ENCODE results near the gene DSCAML1. TPM values are rescaled to one million over a fixed set of nuclear protein-coding genes. Genes with fewer than 3 reads are reported as not detected.

The DSCAML1 gene
- total RNA-seq, 2 experiments from 2014 or later: not detected

GRCh38 chr11:117421476-117421875 is 375.5 kb downstream of the DSCAML1 start:
- no TSS peak for BruUV-seq (replicated peaks)
- CTCF ChIA-PET (ENCODE audit: unreplicated experiment): no interaction called here
- no peak for DNase-seq (ENCODE audit: low spot score)
- Histone ChIP-seq H3K4me2 (ENCODE audit: low read length) (no peak overlapping the region), H3K9me2 (ENCODE audit: insufficient read depth, low read length) (no peaks in the 10 kb centered on the region), H2AFZ (ENCODE audit: low read length) (no peak overlapping the region), H3K4me1 (ENCODE audit: insufficient read depth, low read length, poor library complexity, severe bottlenecking) (no peaks in the 10 kb centered on the region), H4K20me1 (ENCODE audit: insufficient read depth, low read length) (no peaks in the 10 kb centered on the region), H3K36me3 (ENCODE audit: insufficient read depth, low read length) (no peaks in the 10 kb centered on the region), H3K4me3 (ENCODE audit: low read depth, low read length, poor library complexity, severe bottlenecking) (no peak overlapping the region), H3K79me2 (ENCODE audit: insufficient read depth, low read depth, low read length) (no peaks in the 10 kb centered on the region), H3K9me3 (ENCODE audit: low read length) (no peaks in the 10 kb centered on the region), H3K27ac (ENCODE audit: low read depth, low read length, poor library complexity, severe bottlenecking) (no peak overlapping the region)
- intact Hi-C loops (cut with micrococcal nuclease; ENCODE audit: unreplicated experiment): no loop called here
- no peak for TF ChIP-seq CTCF (conservative IDR thresholded peaks at IDR 0.05; ENCODE audit: low read length)
- no peak for TF ChIP-seq EZH2phosphoT487 (IDR thresholded peaks at IDR 0.05; ENCODE audit: borderline replicate concordance, low read depth, low read length)
- POLR2A ChIA-PET: interaction anchor here (0.6 kb wide), 1 partner anchor 79 kb away, joined by 4 read pairs; no protein-coding TSS in a partner anchor

GRCh38 chr11:117421041-117421440 is 376.0 kb downstream of the DSCAML1 start:
- Histone ChIP-seq H3K36me3 (ENCODE audit: insufficient read depth, low read length) (no peaks in the 10 kb centered on the region), H3K79me2 (ENCODE audit: insufficient read depth, low read depth, low read length) (no peaks in the 10 kb centered on the region), H3K4me1 (ENCODE audit: insufficient read depth, low read length, poor library complexity, severe bottlenecking) (no peaks in the 10 kb centered on the region), H2AFZ (ENCODE audit: low read length) (no peak overlapping the region), H3K4me3 (ENCODE audit: low read depth, low read length, poor library complexity, severe bottlenecking) (no peak overlapping the region), H3K27ac (ENCODE audit: low read depth, low read length, poor library complexity, severe bottlenecking) (no peak overlapping the region), H3K9me3 (ENCODE audit: low read length) (no peaks in the 10 kb centered on the region), H3K4me2 (ENCODE audit: low read length) (no peak overlapping the region), H4K20me1 (ENCODE audit: insufficient read depth, low read length) (no peaks in the 10 kb centered on the region), H3K9me2 (ENCODE audit: insufficient read depth, low read length) (no peaks in the 10 kb centered on the region)
- no peak for DNase-seq (ENCODE audit: low spot score)
- TF ChIP-seq CTCF (conservative IDR thresholded peaks at IDR 0.05; ENCODE audit: low read length): no peak
- no peak for TF ChIP-seq EZH2phosphoT487 (IDR thresholded peaks at IDR 0.05; ENCODE audit: borderline replicate concordance, low read depth, low read length)
- ChIA-PET CTCF (ENCODE audit: unreplicated experiment) (no interaction called here), POLR2A (interaction anchor here (0.6 kb wide), 1 partner anchor 78 kb away, joined by 4 read pairs; no protein-coding TSS in a partner anchor)
- intact Hi-C loops (cut with micrococcal nuclease; ENCODE audit: unreplicated experiment): no loop called here
- no TSS peak for BruUV-seq (replicated peaks)

GRCh38 chr11:117420598-117420997 is 376.4 kb downstream of the DSCAML1 start:
- Histone ChIP-seq H3K4me1 (ENCODE audit: insufficient read depth, low read length, poor library complexity, severe bottlenecking) (no peaks in the 10 kb centered on the region), H3K79me2 (ENCODE audit: insufficient read depth, low read depth, low read length) (no peaks in the 10 kb centered on the region), H3K4me2 (ENCODE audit: low read length) (no peak overlapping the region), H3K9me2 (ENCODE audit: insufficient read depth, low read length) (no peaks in the 10 kb centered on the region), H3K27ac (ENCODE audit: low read depth, low read length, poor library complexity, severe bottlenecking) (no peak overlapping the region), H3K9me3 (ENCODE audit: low read length) (no peaks in the 10 kb centered on the region), H2AFZ (ENCODE audit: low read length) (no peak overlapping the region), H4K20me1 (ENCODE audit: insufficient read depth, low read length) (no peaks in the 10 kb centered on the region), H3K4me3 (ENCODE audit: low read depth, low read length, poor library complexity, severe bottlenecking) (no peak overlapping the region), H3K36me3 (ENCODE audit: insufficient read depth, low read length) (no peaks in the 10 kb centered on the region)
- ChIA-PET CTCF (ENCODE audit: unreplicated experiment) (no interaction called here), POLR2A (interaction anchor here (0.6 kb wide), 1 partner anchor 78 kb away, joined by 4 read pairs; no protein-coding TSS in a partner anchor)
- BruUV-seq (replicated peaks): no TSS peak
- no peak for DNase-seq (ENCODE audit: low spot score)
- intact Hi-C loops (cut with micrococcal nuclease; ENCODE audit: unreplicated experiment): no loop called here
- TF ChIP-seq EZH2phosphoT487 (IDR thresholded peaks at IDR 0.05; ENCODE audit: borderline replicate concordance, low read depth, low read length): no peak
- TF ChIP-seq CTCF (conservative IDR thresholded peaks at IDR 0.05; ENCODE audit: low read length): no peak

All from OCI-LY7 (cell line).